ENCODE results near the gene FGF6.

Gene FGF6

DNA sequence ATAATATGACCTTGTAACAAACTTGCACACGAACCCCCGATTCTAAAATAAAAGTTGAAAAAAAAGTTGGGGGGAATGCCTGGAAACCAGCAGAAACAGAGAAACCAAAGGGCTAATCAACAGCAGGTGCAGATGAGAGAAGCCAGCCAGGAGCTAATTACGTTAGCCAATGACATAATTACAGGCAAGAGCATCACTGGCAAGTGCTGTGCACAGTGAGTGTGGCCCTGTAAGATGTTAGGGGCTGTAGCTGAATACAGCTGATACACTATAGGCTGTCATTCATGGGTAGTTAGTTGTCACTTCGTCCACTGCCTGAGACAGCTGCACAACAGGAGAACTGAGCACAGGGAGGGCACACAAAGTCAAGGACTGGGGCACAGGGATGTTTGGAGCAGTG lies 58.8 kb downstream of the FGF6 start:
- DNase-seq (ENCODE audit: extremely low read depth, low read depth): no peak
- TF ChIP-seq, protein P1, sequence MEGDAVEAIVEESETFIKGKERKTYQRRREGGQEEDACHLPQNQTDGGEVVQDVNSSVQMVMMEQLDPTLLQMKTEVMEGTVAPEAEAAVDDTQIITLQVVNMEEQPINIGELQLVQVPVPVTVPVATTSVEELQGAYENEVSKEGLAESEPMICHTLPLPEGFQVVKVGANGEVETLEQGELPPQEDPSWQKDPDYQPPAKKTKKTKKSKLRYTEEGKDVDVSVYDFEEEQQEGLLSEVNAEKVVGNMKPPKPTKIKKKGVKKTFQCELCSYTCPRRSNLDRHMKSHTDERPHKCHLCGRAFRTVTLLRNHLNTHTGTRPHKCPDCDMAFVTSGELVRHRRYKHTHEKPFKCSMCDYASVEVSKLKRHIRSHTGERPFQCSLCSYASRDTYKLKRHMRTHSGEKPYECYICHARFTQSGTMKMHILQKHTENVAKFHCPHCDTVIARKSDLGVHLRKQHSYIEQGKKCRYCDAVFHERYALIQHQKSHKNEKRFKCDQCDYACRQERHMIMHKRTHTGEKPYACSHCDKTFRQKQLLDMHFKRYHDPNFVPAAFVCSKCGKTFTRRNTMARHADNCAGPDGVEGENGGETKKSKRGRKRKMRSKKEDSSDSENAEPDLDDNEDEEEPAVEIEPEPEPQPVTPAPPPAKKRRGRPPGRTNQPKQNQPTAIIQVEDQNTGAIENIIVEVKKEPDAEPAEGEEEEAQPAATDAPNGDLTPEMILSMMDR (IDR thresholded peaks at IDR 0.05; ENCODE audit: low read depth, low read length): no peak

Data from AG09319 (cell line).